CD4-positive, alpha-beta T cell (primary cell): ENCODE data around the gene AFG1L. TPM values are rescaled to one million over a fixed set of nuclear protein-coding genes. Genes with fewer than 3 reads are reported as not detected.
"Not testable (repeated sequence)": the region's sequence is repeated elsewhere in the genome, so short reads cannot be mapped to it uniquely, and the experiment has no call there.

Experiments
- ATAC-seq: fragments of 200-7000 bp; cut with Tn5 transposase; one replicate; pipeline ENCODE4 v1.10.0; 2022; ENCODE audit warnings: mild to moderate bottlenecking; ENCODE audit not compliant: poor library complexity
- CTCF ChIA-PET: fragments of 350-600 bp; sonication (Branson Sonifier 250); formaldehyde crosslinking; loops from one replicate; lab custom pipeline; 2021; ENCODE audit warnings: antibody characterized with exemption, inconsistent platforms; lab: Charles Lee
- POLR2A ChIA-PET: fragments of 350-600 bp; sonication (Branson Sonifier 250); formaldehyde crosslinking; loops from one replicate; lab custom pipeline; 2021; ENCODE audit warnings: antibody characterized with exemption, inconsistent platforms; lab: Charles Lee
- DNase-seq, 14 experiments: peaks; one replicate each; pipeline ENCODE4 v3.0.0-alpha.2; 2013 to 2020; ENCODE audit warnings: mixed read lengths in 2 of 14
- H3K27ac ChIP-seq, 2 donors: one replicate each; pipeline versions ENCODE4 v1.5.1 to v1.7.0; 2013; ENCODE audit warnings: low read length in 2 of 2, low read depth in 1 of 2, mild to moderate bottlenecking in 1 of 2
- H3K27me3 ChIP-seq, 2 experiments: 1 replicate in 1 of 2; 2 replicates in 1 of 2; pipeline versions ENCODE4 v1.6.1 to v1.7.0; 2013; ENCODE audit warnings: low read length in 2 of 2, control low read depth in 1 of 2, mild to moderate bottlenecking in 1 of 2, moderate library complexity in 1 of 2; ENCODE audit not compliant: insufficient read depth in 2 of 2, control insufficient read depth in 1 of 2
- H3K36me3 ChIP-seq: one replicate; pipeline ENCODE4 v1.6.1; 2013; ENCODE audit warnings: low read length, control low read depth; ENCODE audit not compliant: insufficient read depth
- H3K4me1 ChIP-seq: one replicate; pipeline ENCODE4 v1.6.1; 2013; ENCODE audit warnings: low read length, control low read depth; ENCODE audit not compliant: insufficient read depth
- H3K4me3 ChIP-seq: one replicate; pipeline ENCODE4 v1.5.1; 2013; ENCODE audit warnings: mild to moderate bottlenecking, low read length, moderate library complexity
- H3K9me3 ChIP-seq, 2 experiments: 1 replicate in 1 of 2; 2 replicates in 1 of 2; pipeline versions ENCODE4 v1.6.1 to v1.7.0; 2013; ENCODE audit warnings: low read length in 2 of 2, mild to moderate bottlenecking in 2 of 2, control low read depth in 1 of 2, moderate library complexity in 1 of 2; ENCODE audit not compliant: control insufficient read depth in 1 of 2, insufficient read depth in 1 of 2
- H3K27ac Mint-ChIP-seq: one replicate; pipeline ENCODE4 v1.8.0; 2020; ENCODE audit warnings: mixed read lengths
- H3K27me3 Mint-ChIP-seq: one replicate; pipeline ENCODE4 v1.8.0; 2021; ENCODE audit warnings: mixed read lengths
- H3K36me3 Mint-ChIP-seq: one replicate; pipeline ENCODE4 v1.8.0; 2021; ENCODE audit warnings: low read depth, mixed read lengths
- H3K4me1 Mint-ChIP-seq: one replicate; pipeline ENCODE4 v1.8.0; 2021; ENCODE audit warnings: low read depth, mixed read lengths
- H3K4me3 Mint-ChIP-seq: one replicate; pipeline ENCODE4 v1.8.0; 2020; ENCODE audit warnings: mild to moderate bottlenecking, mixed read lengths
- H3K9me3 Mint-ChIP-seq: one replicate; pipeline ENCODE4 v1.8.0; 2020; ENCODE audit warnings: mixed read lengths
- intact Hi-C, 2 experiments: fragments of 100-400 bp; cut with DNase I in 1 of 2; cut with micrococcal nuclease in 1 of 2; formaldehyde crosslinking; loops; one replicate each; pipeline versions ENCODE4 v1.15.1 to v1.9.0; 2023 to 2025; cut with DNase I, micrococcal nuclease
- total RNA-seq, 174 experiments: library from RNA in 2 of 174; stranded (reverse) in 2 of 174; gene quantifications; one replicate each; pipeline ENCODE4 v1.2.3 and lab custom pipeline; 2021 to 2026
- TF ChIP-seq, protein P1 (sequence below): fragments of 200-600 bp; IDR thresholded peaks from one replicate; pipeline ENCODE4 v1.8.0; 2022; ENCODE audit warnings: antibody characterized with exemption, mild to moderate bottlenecking

The AFG1L gene
- total RNA-seq, 2 experiments from 2014 or later = 3.0 to 3.9 TPM

DNA sequence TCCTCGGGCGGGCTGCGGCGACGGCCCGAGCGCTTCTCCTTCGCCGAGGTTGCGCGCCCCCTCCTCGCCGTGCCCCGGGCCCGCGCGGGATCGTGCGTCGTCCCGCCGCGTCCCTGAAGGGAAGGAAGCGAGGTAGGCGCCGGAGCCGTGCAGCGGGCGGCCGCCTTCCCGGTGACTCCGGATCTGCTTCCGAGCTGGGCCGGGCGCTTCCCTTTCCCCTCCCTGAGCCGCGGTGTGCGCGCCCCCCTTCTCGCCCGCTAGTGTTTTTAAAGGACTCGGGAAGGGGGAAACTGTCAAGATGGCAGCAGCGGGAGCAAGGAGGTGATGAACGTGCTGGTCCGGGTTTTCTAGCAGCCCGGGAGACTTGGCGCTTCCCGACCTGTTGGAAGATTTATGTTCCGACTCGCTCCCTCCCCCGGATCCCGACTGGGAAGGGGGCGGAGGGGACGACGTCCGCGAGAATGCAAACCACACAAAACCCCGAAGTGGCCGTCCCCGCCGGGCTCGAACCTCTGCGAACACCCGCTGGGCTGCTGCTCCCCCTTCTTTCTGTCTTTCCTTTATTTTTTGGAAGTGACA, 265.1 kb downstream of the AFG1L start:
- peak overlapping the region; percentile 86 for H3K27ac ChIP-seq
- no peaks in the 10 kb centered on the region for H3K27me3 ChIP-seq
- Mint-ChIP-seq H3K9me3 (no peaks in the 10 kb centered on the region), H3K4me1 (peaks cover 33% of the 10 kb centered on the region), H3K27ac (peak overlapping the region; percentile 100), H3K4me3 (peak overlapping the region; percentile 95), H3K36me3 (peaks cover 23% of the 10 kb centered on the region), H3K27me3 (no peaks in the 10 kb centered on the region)
- peak in 5 of 14 experiments; percentile 15 to 55 (median 36) for DNase-seq
- H3K36me3 ChIP-seq = peaks cover 7% of the 10 kb centered on the region
- intact Hi-C loops = loop anchor here (2.0 to 5.0 kb wide), 9 partner anchors 32 to 882 kb away; partner anchors contain the start of genes CD164 (in 2 of the 2), CEP57L1 (in 2 of the 2), SESN1 (in 2 of the 2) and PPIL6 (in 1 of the 2)
- CTCF ChIA-PET = interaction anchor here (1.0 kb wide), 1 partner anchor 32 kb away, joined by 3 read pairs; no protein-coding TSS in a partner anchor
- no peak for ATAC-seq
- TF ChIP-seq, protein P1, sequence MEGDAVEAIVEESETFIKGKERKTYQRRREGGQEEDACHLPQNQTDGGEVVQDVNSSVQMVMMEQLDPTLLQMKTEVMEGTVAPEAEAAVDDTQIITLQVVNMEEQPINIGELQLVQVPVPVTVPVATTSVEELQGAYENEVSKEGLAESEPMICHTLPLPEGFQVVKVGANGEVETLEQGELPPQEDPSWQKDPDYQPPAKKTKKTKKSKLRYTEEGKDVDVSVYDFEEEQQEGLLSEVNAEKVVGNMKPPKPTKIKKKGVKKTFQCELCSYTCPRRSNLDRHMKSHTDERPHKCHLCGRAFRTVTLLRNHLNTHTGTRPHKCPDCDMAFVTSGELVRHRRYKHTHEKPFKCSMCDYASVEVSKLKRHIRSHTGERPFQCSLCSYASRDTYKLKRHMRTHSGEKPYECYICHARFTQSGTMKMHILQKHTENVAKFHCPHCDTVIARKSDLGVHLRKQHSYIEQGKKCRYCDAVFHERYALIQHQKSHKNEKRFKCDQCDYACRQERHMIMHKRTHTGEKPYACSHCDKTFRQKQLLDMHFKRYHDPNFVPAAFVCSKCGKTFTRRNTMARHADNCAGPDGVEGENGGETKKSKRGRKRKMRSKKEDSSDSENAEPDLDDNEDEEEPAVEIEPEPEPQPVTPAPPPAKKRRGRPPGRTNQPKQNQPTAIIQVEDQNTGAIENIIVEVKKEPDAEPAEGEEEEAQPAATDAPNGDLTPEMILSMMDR = no peak
- H3K9me3 ChIP-seq = no peaks in the 10 kb centered on the region
- peaks cover 33% of the 10 kb centered on the region for H3K4me1 ChIP-seq
- POLR2A ChIA-PET = interaction anchor here (0.8 to 5.5 kb wide), 29 partner anchors 8 to 1100 kb away, joined by 3 to 102 read pairs (median 8); partner anchors contain the start of genes AFG1L, ARMC2, CD164 and CEP57L1
- H3K4me3 ChIP-seq = peak overlapping the region; percentile 99

DNA sequence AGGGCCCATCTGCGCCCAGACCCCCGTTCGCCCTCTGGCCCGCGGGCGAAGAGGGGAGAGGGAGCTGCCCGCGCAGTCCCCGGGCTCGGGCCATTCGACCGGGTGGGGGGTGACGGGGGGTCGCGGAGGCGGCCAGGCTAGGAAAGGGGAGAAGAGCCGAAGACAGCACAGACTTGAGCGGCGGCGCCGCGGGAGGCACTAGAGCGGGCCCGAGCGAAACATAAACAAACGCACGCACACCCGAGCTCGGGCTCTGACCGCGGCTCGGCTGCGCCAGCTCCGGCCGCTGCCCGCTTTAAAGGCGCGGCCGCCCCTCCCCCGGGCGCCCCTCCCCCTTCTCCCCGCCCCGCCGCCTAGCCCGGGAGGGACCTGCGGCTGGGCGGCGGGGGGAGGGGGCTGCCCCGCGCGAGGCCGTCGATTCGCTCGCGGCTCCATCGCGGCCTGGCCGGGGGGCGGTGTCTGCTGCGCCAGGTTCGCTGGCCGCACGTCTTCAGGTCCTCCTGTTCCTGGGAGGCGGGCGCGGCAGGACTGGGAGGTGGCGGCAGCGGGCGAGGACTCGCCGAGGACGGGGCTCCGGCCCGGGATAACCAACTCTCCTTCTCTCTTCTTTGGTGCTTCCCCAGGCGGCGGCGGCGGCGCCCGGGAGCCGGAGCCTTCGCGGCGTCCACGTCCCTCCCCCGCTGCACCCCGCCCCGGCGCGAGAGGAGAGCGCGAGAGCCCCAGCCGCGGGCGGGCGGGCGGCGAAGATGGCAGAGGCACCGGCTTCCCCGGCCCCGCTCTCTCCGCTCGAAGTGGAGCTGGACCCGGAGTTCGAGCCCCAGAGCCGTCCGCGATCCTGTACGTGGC, 265.8 kb downstream of the AFG1L start, which contains the start of gene FOXO3:
TSS of gene FOXO3 (plus strand) at position 455 of the 846 bp plus-strand sequence. CDS start at position 747, 292 bp downstream.
- Mint-ChIP-seq H3K4me3 (peak within 1 kb of the TSS; percentile 95), H3K4me1 (peaks cover 40% of the 10 kb centered on the region), H3K36me3 (peaks cover 23% of the 10 kb centered on the region), H3K9me3 (no peaks in the 10 kb centered on the region), H3K27me3 (no peaks in the 10 kb centered on the region), H3K27ac (peak within 1 kb of the TSS; percentile 100)
- ChIA-PET POLR2A (interaction anchor here (1.1 to 5.5 kb wide), 17 partner anchors 16 to 880 kb away, joined by 3 to 102 read pairs (median 11); partner anchors contain the start of genes AFG1L, ARMC2, CD164 and CEP57L1), CTCF (interaction anchor here (0.6 to 1.0 kb wide), 2 partner anchors 8 to 31 kb away, joined by 3 read pairs; no protein-coding TSS in a partner anchor)
- TF ChIP-seq, protein P1 = no peak
- peak within 1 kb of the TSS; percentile 86 for H3K27ac ChIP-seq
- intact Hi-C loops = loop anchor here in 1 of 2 experiments (5.0 kb wide), 1 partner anchor 117 kb away; no protein-coding TSS in a partner anchor
- DNase-seq = peak in 13 of 14 experiments; percentile 37 to 88 (median 51)
- peaks cover 7% of the 10 kb centered on the region for H3K36me3 ChIP-seq
- no peaks in the 10 kb centered on the region for H3K9me3 ChIP-seq
- H3K4me3 ChIP-seq = peak within 1 kb of the TSS; percentile 99
- no peak for ATAC-seq
- H3K4me1 ChIP-seq = peaks cover 40% of the 10 kb centered on the region
- no peaks in the 10 kb centered on the region for H3K27me3 ChIP-seq

DNA sequence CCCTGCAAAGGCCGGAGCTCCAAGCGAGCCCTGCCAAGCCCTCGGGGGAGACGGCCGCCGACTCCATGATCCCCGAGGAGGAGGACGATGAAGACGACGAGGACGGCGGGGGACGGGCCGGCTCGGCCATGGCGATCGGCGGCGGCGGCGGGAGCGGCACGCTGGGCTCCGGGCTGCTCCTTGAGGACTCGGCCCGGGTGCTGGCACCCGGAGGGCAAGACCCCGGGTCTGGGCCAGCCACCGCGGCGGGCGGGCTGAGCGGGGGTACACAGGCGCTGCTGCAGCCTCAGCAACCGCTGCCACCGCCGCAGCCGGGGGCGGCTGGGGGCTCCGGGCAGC, 266.4 kb downstream of the AFG1L start:
- CTCF ChIA-PET, H3K27ac Mint-ChIP-seq, ATAC-seq, H3K36me3 ChIP-seq, H3K9me3 Mint-ChIP-seq, H3K4me3 Mint-ChIP-seq, H3K9me3 ChIP-seq, H3K27ac ChIP-seq, H3K27me3 ChIP-seq, H3K27me3 Mint-ChIP-seq: not testable (repeated sequence)
- Histone ChIP-seq H3K4me3 (peak overlapping the region; percentile 99), H3K4me1 (peaks cover 43% of the 10 kb centered on the region)
- H3K36me3 Mint-ChIP-seq = peaks cover 23% of the 10 kb centered on the region
- POLR2A ChIA-PET = interaction anchor here (3.9 to 5.5 kb wide), 2 partner anchors 31 to 534 kb away, joined by 22 to 102 read pairs; partner anchors contain the start of genes CEP57L1 and SESN1
- peak in 1 of 14 experiments; percentile 20 for DNase-seq
- intact Hi-C loops = loop anchor here in 1 of 2 experiments (5.0 kb wide), 1 partner anchor 116 kb away; no protein-coding TSS in a partner anchor
- H3K4me1 Mint-ChIP-seq = peaks cover 46% of the 10 kb centered on the region
